Activated T-helper 17 cell treated with anti-CD3 and anti-CD28 coated beads, Interleukin-2, amount 50 U/mL, for 72 hours (primary cell): Measurements from ENCODE around the gene MRPS7. TPM values are rescaled to one million over a fixed set of nuclear protein-coding genes. Genes with fewer than 3 reads are reported as not detected.

Source experiments
- ATAC-seq: fragments of 150-1000 bp; cut with Tn5 transposase; replicated peaks from 2 replicates; pipeline ENCODE4 v1.10.0; 2021; ENCODE audit warnings: mild to moderate bottlenecking, moderate library complexity
- H3K27ac Mint-ChIP-seq: one replicate; pipeline ENCODE4 v1.8.0; 2022; ENCODE audit warnings: mixed read lengths
- H3K27me3 Mint-ChIP-seq: one replicate; pipeline ENCODE4 v1.8.0; 2022; ENCODE audit warnings: mixed read lengths
- H3K36me3 Mint-ChIP-seq: one replicate; pipeline ENCODE4 v1.8.0; 2022; ENCODE audit warnings: low read depth, mild to moderate bottlenecking, mixed read lengths
- H3K4me1 Mint-ChIP-seq: one replicate; pipeline ENCODE4 v1.8.0; 2022; ENCODE audit warnings: mixed read lengths
- H3K4me3 Mint-ChIP-seq: one replicate; pipeline ENCODE4 v1.8.0; 2022; ENCODE audit warnings: mild to moderate bottlenecking, mixed read lengths
- H3K9me3 Mint-ChIP-seq: one replicate; pipeline ENCODE4 v1.8.0; 2022; ENCODE audit warnings: mixed read lengths
- total RNA-seq, 2 donors: library from RNA; stranded (reverse); gene quantifications; one replicate each; pipeline ENCODE4 v1.2.3, GENCODE V29; 2022

Gene MRPS7
- total RNA-seq, 2 donors from 2014 or later = 53.6 to 83.2 TPM

DNA sequence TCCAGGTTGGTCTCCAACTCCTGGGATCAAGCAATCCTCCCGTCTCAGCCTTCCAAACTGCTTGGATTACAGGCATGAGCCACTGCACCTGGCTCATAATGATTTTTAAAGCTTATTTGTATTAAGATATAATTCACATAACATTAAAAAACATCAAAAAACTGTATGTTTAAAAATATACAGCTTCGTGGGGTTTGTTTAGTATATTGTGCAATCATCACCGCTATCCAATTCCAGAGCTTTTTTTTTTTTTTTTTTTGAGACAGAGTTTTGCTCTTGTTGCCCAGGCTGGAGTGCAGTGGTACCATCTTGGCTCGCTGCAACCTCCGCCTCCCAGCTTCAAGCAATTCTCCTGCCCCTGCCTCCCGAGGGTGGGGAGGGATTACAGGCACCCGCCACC is 38.6 kb downstream of the MRPS7 start:
- ATAC-seq = no peak
- Mint-ChIP-seq H3K9me3 (no peaks in the 10 kb centered on the region), H3K36me3 (peaks cover 7% of the 10 kb centered on the region), H3K4me1 (peaks cover 9% of the 10 kb centered on the region), H3K4me3 (no peak overlapping the region), H3K27ac (no peak overlapping the region), H3K27me3 (no peaks in the 10 kb centered on the region)

- peaks cover 7% of the 10 kb centered on the region for H3K36me3 Mint-ChIP-seq
- no peak overlapping the region for H3K27ac Mint-ChIP-seq
- no peaks in the 10 kb centered on the region for H3K27me3 Mint-ChIP-seq
- H3K4me1 Mint-ChIP-seq = peaks cover 8% of the 10 kb centered on the region
- no peaks in the 10 kb centered on the region for H3K9me3 Mint-ChIP-seq
- no peak overlapping the region for H3K4me3 Mint-ChIP-seq
- ATAC-seq = no peak
Observed at GRCh38 chr17:75301049-75301448, 39.4 kb downstream of the MRPS7 start.

GRCh38 chr17:75301502-75302206 is 40.0 kb downstream of the MRPS7 start:
- peaks cover 8% of the 10 kb centered on the region for H3K4me1 Mint-ChIP-seq
- no peaks in the 10 kb centered on the region for H3K9me3 Mint-ChIP-seq
- H3K27me3 Mint-ChIP-seq = no peaks in the 10 kb centered on the region
- peaks cover 7% of the 10 kb centered on the region for H3K36me3 Mint-ChIP-seq
- no peak overlapping the region for H3K27ac Mint-ChIP-seq
- no peak overlapping the region for H3K4me3 Mint-ChIP-seq
- ATAC-seq = no peak

DNA sequence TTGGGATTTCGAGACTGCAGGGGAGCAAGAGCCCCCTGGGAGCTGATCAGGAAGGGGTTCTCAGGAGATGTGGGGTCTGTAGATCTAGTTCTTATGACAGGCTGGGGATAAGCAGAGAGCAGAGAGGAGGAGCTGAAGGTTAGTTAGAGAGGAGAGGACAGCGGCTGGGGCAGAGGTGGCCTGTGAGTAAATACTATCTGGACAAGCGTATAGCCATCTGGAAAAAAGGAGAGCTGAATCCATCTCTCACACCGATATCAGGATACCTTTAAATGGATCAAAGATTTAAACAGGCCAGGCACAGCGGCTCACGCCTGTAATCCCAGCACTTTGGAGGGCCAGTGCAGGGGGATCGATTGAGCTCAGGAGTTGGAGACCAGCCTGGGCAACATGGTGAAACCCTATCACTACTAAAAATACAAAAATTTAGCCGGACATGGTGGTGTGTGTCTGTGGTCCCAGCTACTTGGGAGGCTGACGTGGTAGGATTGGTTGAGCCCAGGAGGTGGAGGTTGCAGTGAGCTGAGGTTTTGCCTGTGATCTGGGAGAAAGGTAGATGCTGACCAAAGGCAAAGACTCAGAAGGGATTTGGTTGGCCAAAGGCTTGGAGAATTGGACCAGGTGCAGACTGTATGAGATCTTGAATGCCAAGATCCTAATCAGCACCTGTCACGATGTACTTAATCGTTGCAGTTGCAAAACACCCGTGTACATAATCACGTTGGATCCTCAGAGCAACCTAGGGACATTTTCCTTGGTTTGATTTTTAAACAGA is 46.5 kb downstream of the MRPS7 start:
- Mint-ChIP-seq H3K4me3 (no peak overlapping the region), H3K27ac (peak overlapping the region; percentile 41), H3K36me3 (no peaks in the 10 kb centered on the region), H3K4me1 (no peaks in the 10 kb centered on the region), H3K9me3 (no peaks in the 10 kb centered on the region), H3K27me3 (no peaks in the 10 kb centered on the region)
- no peak for ATAC-seq

- H3K4me3 Mint-ChIP-seq = no peak overlapping the region
- H3K36me3 Mint-ChIP-seq = no peaks in the 10 kb centered on the region
- no peaks in the 10 kb centered on the region for H3K9me3 Mint-ChIP-seq
- ATAC-seq = no peak
- H3K4me1 Mint-ChIP-seq = peaks cover 5% of the 10 kb centered on the region
- H3K27me3 Mint-ChIP-seq = no peaks in the 10 kb centered on the region
- H3K27ac Mint-ChIP-seq = peak overlapping the region; percentile 72
Observed at GRCh38 chr17:75308732-75309629, 47.3 kb downstream of the MRPS7 start.

DNA sequence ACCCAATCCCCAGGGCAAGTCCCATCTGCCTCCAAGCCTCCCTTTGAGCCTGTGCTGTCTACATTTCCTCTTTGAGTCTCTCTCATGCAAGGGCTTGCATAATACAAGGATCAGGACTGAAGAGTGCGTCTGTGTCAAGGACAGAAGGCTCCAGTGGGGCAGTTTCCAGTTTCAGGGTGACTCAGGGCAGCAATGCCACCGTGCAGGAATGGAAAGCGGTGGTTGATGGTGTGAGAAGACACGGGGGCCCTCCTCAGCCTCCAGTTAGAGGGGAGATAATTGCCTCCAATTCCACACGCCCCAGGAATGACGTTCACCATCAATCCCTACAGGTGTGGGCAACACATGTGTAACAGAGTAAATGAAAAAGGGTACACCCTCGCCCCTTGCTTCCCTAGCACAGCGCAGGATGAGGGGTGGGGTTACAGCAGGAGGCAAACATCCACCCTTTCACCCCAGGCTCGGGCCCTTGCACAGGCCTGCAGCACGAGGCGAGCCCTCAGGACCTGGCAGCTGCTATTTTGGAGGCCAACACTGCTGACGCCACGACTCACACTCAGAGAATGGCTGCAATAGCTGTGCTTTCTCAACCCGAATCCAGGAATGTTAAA is 52.4 kb downstream of the MRPS7 start:
- H3K36me3 Mint-ChIP-seq = peaks cover 20% of the 10 kb centered on the region
- ATAC-seq = peak; percentile 45
- no peak overlapping the region for H3K4me3 Mint-ChIP-seq
- H3K27ac Mint-ChIP-seq = peak overlapping the region; percentile 23
- H3K9me3 Mint-ChIP-seq = no peaks in the 10 kb centered on the region
- no peaks in the 10 kb centered on the region for H3K27me3 Mint-ChIP-seq
- H3K4me1 Mint-ChIP-seq = peaks cover 8% of the 10 kb centered on the region

DNA sequence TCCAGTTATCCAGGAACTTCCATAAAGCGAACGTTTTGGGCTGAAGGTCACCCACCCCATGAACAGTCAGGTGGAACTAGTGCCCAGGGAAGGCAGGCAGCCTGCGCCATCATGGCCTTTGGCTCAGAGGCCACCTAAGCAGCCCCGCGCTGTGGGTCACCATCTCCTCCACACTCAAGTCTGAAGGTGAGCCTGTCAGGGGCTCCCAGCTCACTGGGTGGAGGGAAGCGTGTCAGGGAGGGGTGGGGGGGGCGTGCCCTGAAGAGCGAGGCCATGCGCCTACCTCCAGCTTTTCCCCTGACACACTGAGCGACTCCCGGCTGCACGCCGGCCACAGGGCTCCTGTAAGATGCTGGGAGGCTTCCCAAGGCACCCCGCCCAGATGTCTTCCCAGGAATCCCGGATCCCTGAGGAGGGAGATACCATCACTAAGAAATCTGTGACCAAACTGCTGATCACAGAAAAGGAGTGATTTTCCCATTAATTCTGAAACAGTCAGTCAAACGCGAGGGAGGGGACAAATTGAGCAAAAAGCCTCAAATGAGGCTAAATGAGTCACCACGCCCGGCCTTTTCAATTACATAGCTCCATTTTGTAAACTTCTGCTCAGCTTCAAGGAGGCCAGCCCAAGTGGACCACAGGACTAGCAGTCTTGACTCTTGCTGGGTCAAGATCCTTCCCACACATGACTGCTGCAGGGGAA is 54.0 kb downstream of the MRPS7 start:
- Mint-ChIP-seq H3K27ac (no peak overlapping the region), H3K36me3 (peaks cover 35% of the 10 kb centered on the region), H3K4me1 (peaks cover 8% of the 10 kb centered on the region), H3K4me3 (peak overlapping the region; percentile 14), H3K27me3 (no peaks in the 10 kb centered on the region), H3K9me3 (no peaks in the 10 kb centered on the region)
- peak; percentile 79 for ATAC-seq

Other genes starting within 250 kb of the MRPS7 start
- 10 to 100 TPM; 25.4 to 48.2 TPM for gene MRPL58, start 249.2 kb upstream of the MRPS7 start, total RNA-seq
- 100 to 1,000 TPM; 164 to 216 TPM for gene ATP5PD, start 214.9 kb upstream of the MRPS7 start, total RNA-seq
- 10 to 100 TPM; 21.3 to 22.1 TPM for gene KCTD2, start 214.7 kb upstream of the MRPS7 start, total RNA-seq
- 10 to 100 TPM in 1 of 2 donors, 1 to 10 TPM in 1; 5.4 to 14.6 TPM for gene SLC16A5, start 173.9 kb upstream of the MRPS7 start, total RNA-seq
- gene ARMC7, start 151.9 kb upstream of the MRPS7 start, total RNA-seq = 10 to 100 TPM; 10.3 to 14.5 TPM
- 10 to 100 TPM; 56.0 to 64.9 TPM for gene NT5C, start 130.1 kb upstream of the MRPS7 start, total RNA-seq
- 100 to 1,000 TPM; 191 to 343 TPM for gene JPT1, start 107.4 kb upstream of the MRPS7 start, total RNA-seq
- 100 to 1,000 TPM; 416 to 512 TPM for gene SUMO2, start 78.9 kb upstream of the MRPS7 start, total RNA-seq
- gene NUP85, start 56.2 kb upstream of the MRPS7 start, total RNA-seq = 100 to 1,000 TPM; 143 to 161 TPM
- 10 to 100 TPM; 63.2 to 71.9 TPM for gene GGA3, start 273 bp upstream of the MRPS7 start, total RNA-seq
- gene MIF4GD, start 9.4 kb downstream of the MRPS7 start, total RNA-seq = 10 to 100 TPM; 23.6 to 31.6 TPM
- gene SLC25A19, start 27.6 kb downstream of the MRPS7 start, total RNA-seq = 100 to 1,000 TPM in 1 of 2 donors, 10 to 100 TPM in 1; 97.4 to 113 TPM
- 100 to 1,000 TPM; 141 to 163 TPM for gene GRB2, start 143.8 kb downstream of the MRPS7 start, total RNA-seq
- gene TMEM94, start 194.8 kb downstream of the MRPS7 start, total RNA-seq = 10 to 100 TPM; 76.5 to 79.8 TPM